ENCODE measurements around the gene ADSL.

- TF ChIP-seq CTCF (IDR thresholded peaks at IDR 0.05) (no peak), ZFX (IDR thresholded peaks at IDR 0.05; ENCODE audit: borderline replicate concordance) (no peak)
Measured at GRCh38 chr22:40300316-40300715, 46.0 kb upstream of the ADSL start.

Data from 22Rv1 (cell line).